Stomach (tissue), 4 donors: ENCODE results near the gene KIRREL3.

ENCODE experiments used
- CTCF ChIP-seq, 7 experiments: fragments of 450-650 bp in 4 of 7; fragments of 200-600 bp in 3 of 7; sonication (generic) in 3 of 7; IDR thresholded peaks; one replicate each; pipeline ENCODE4 v1.5.1; 2016 to 2019; ENCODE audit warnings: antibody characterized with exemption in 7 of 7, control low read depth in 2 of 7, mild to moderate bottlenecking in 1 of 7
- EP300 ChIP-seq: sonication (generic); formaldehyde crosslinking; IDR thresholded peaks from one replicate; pipeline ENCODE4 v1.6.1; 2017; ENCODE audit warnings: antibody characterized with exemption
- POLR2A ChIP-seq, 4 donors: fragments of 450-650 bp; IDR thresholded peaks; one replicate each; pipeline ENCODE4 v1.6.1; 2016; ENCODE audit warnings: antibody characterized with exemption in 4 of 4, control low read depth in 2 of 4, mild to moderate bottlenecking in 1 of 4, moderate library complexity in 1 of 4

- TF ChIP-seq CTCF (IDR thresholded peaks at IDR 0.05) (no peak), POLR2A (IDR thresholded peaks at IDR 0.05) (no peak), EP300 (no peak)
These were observed 535.8 kb downstream of the KIRREL3 start for GRCh38 chr11:126464796-126465195.
